H9 (cell line): ENCODE data around the gene TBL1X. TPM values are rescaled to one million over a fixed set of nuclear protein-coding genes. Genes with fewer than 3 reads are reported as not detected.

Experiments used
- DNase-seq: peaks from one replicate; pipeline ENCODE4 v3.0.0-alpha.2; 2017
- H2AFZ ChIP-seq: one replicate; pipeline ENCODE4 v1.6.1; 2013; ENCODE audit warnings: mild to moderate bottlenecking, low read length, control low read depth, moderate library complexity
- H2AK5ac ChIP-seq: 2 replicates; pipeline ENCODE4 v1.6.1; 2013; ENCODE audit warnings: low read length, control low read depth, mixed read lengths; ENCODE audit not compliant: insufficient read length
- H2BK120ac ChIP-seq: one replicate; pipeline ENCODE4 v1.6.1; 2013; ENCODE audit warnings: low read depth, mild to moderate bottlenecking, low read length, control low read depth, inconsistent platforms; ENCODE audit not compliant: poor library complexity, severe bottlenecking
- H2BK12ac ChIP-seq: 2 replicates; pipeline ENCODE4 v1.6.1; 2013; ENCODE audit warnings: low read length, control low read depth, mixed read lengths, low read depth; ENCODE audit not compliant: insufficient read length
- H2BK15ac ChIP-seq: 2 replicates; pipeline ENCODE4 v1.6.1; 2013; ENCODE audit warnings: low read depth, low read length, control low read depth
- H2BK20ac ChIP-seq: one replicate; pipeline ENCODE4 v1.6.1; 2013; ENCODE audit warnings: low read depth, mild to moderate bottlenecking, low read length, control low read depth, inconsistent platforms; ENCODE audit not compliant: poor library complexity, severe bottlenecking
- H2BK5ac ChIP-seq: 2 replicates; pipeline ENCODE4 v1.6.1; 2013; ENCODE audit warnings: low read length, control low read depth, mixed read lengths; ENCODE audit not compliant: insufficient read length
- H3K14ac ChIP-seq: 2 replicates; pipeline ENCODE4 v1.6.1; 2013; ENCODE audit warnings: low read length, control low read depth; ENCODE audit not compliant: insufficient read depth
- H3K18ac ChIP-seq: 2 replicates; pipeline ENCODE4 v1.6.1; 2013; ENCODE audit warnings: low read depth, mild to moderate bottlenecking, mixed read lengths, low read length, control low read depth; ENCODE audit not compliant: insufficient read length
- H3K23ac ChIP-seq: 2 replicates; pipeline ENCODE4 v1.6.1; 2013; ENCODE audit warnings: low read length, control low read depth, mixed read lengths, low read depth; ENCODE audit not compliant: insufficient read length
- H3K23me2 ChIP-seq: 2 replicates; pipeline ENCODE4 v1.6.1; 2013; ENCODE audit warnings: low read depth, mild to moderate bottlenecking, mixed read lengths, low read length, control low read depth; ENCODE audit not compliant: insufficient read length, poor library complexity, severe bottlenecking
- H3K27ac ChIP-seq: 2 replicates; pipeline ENCODE4 v1.5.1; 2013; ENCODE audit warnings: low read length, control low read depth, mixed read lengths, low read depth; ENCODE audit not compliant: insufficient read length
- H3K27me3 ChIP-seq: 2 replicates; pipeline ENCODE4 v1.6.1; 2013; ENCODE audit warnings: low read length, control low read depth, inconsistent platforms; ENCODE audit not compliant: insufficient read depth
- H3K4ac ChIP-seq: 2 replicates; pipeline ENCODE4 v1.6.1; 2013; ENCODE audit warnings: low read depth, mild to moderate bottlenecking, control low read depth, inconsistent platforms, low read length, moderate library complexity
- H3K4me1 ChIP-seq: 2 replicates; pipeline ENCODE4 v1.6.1; 2013; ENCODE audit warnings: low read length, control low read depth, inconsistent platforms; ENCODE audit not compliant: insufficient read depth
- H3K4me2 ChIP-seq: 2 replicates; pipeline ENCODE4 v1.6.1; 2013; ENCODE audit warnings: low read length, control low read depth, mixed read lengths; ENCODE audit not compliant: insufficient read length, insufficient read depth
- H3K56ac ChIP-seq: 2 replicates; pipeline ENCODE4 v1.6.1; 2013; ENCODE audit warnings: low read depth, mild to moderate bottlenecking, mixed read lengths, low read length, control low read depth; ENCODE audit not compliant: insufficient read length
- H3K79me1 ChIP-seq: 2 replicates; pipeline ENCODE4 v1.6.1; 2013; ENCODE audit warnings: low read depth, mild to moderate bottlenecking, moderate library complexity, low read length, control low read depth, inconsistent platforms; ENCODE audit not compliant: insufficient read depth, poor library complexity, severe bottlenecking
- H3K79me2 ChIP-seq: 2 replicates; pipeline ENCODE4 v1.6.1; 2013; ENCODE audit warnings: low read length, control low read depth, inconsistent platforms; ENCODE audit not compliant: insufficient read depth
- H3K9ac ChIP-seq: 2 replicates; pipeline ENCODE4 v1.6.1; 2013; ENCODE audit warnings: low read length, control low read depth, mixed read lengths; ENCODE audit not compliant: insufficient read length; ENCODE audit errors: extremely low read depth
- H3K9me3 ChIP-seq: one replicate; pipeline ENCODE4 v1.6.1; 2013; ENCODE audit warnings: low read depth, low read length, inconsistent platforms; ENCODE audit not compliant: control insufficient read depth
- H3T11ph ChIP-seq: one replicate; pipeline ENCODE4 v1.6.1; 2013; ENCODE audit warnings: mild to moderate bottlenecking, low read length, control low read depth, inconsistent platforms
- H4K20me1 ChIP-seq: one replicate; pipeline ENCODE4 v1.6.1; 2013; ENCODE audit not compliant: control insufficient read depth, insufficient read length, insufficient read depth
- H4K5ac ChIP-seq: 2 replicates; pipeline ENCODE4 v1.6.1; 2013; ENCODE audit warnings: low read depth, mild to moderate bottlenecking, mixed read lengths, low read length, control low read depth; ENCODE audit not compliant: insufficient read length
- H4K8ac ChIP-seq: replicated peaks from 2 replicates; pipeline ENCODE4 v1.6.1; 2013; ENCODE audit warnings: low read length, control low read depth, mixed read lengths, low read depth; ENCODE audit not compliant: insufficient read length
- H4K91ac ChIP-seq: 2 replicates; pipeline ENCODE4 v1.6.1; 2013; ENCODE audit warnings: low read depth, mild to moderate bottlenecking, moderate library complexity, mixed read lengths, low read length, control low read depth; ENCODE audit not compliant: insufficient read length
- H3K27ac Mint-ChIP-seq, 3 experiments: 2 replicates in 2 of 3; 3 replicates in 1 of 3; pipeline ENCODE4 v1.8.0; 2020 to 2021; ENCODE audit warnings: mixed read lengths in 3 of 3, mild to moderate bottlenecking in 1 of 3, moderate library complexity in 1 of 3
- H3K27me3 Mint-ChIP-seq: 2 replicates; pipeline ENCODE4 v1.8.0; 2021; ENCODE audit warnings: low read depth, mild to moderate bottlenecking, moderate library complexity, mixed read lengths
- H3K36me3 Mint-ChIP-seq, 3 experiments: 2 replicates in 2 of 3; 3 replicates in 1 of 3; pipeline ENCODE4 v1.8.0; 2020 to 2021; ENCODE audit warnings: low read depth in 3 of 3, mixed read lengths in 3 of 3; ENCODE audit not compliant: insufficient read depth in 1 of 3
- H3K4me1 Mint-ChIP-seq, 2 experiments: 2 replicates each; pipeline ENCODE4 v1.8.0; 2020; ENCODE audit warnings: mixed read lengths in 2 of 2
- H3K4me3 Mint-ChIP-seq, 2 experiments: 2 replicates in 1 of 2; 3 replicates in 1 of 2; pipeline ENCODE4 v1.8.0; 2020 to 2021; ENCODE audit warnings: mild to moderate bottlenecking in 2 of 2, mixed read lengths in 2 of 2, moderate library complexity in 1 of 2
- H3K9me3 Mint-ChIP-seq, 2 experiments: 2 replicates in 1 of 2; 3 replicates in 1 of 2; pipeline ENCODE4 v1.8.0; 2020; ENCODE audit warnings: mild to moderate bottlenecking in 2 of 2, mixed read lengths in 2 of 2, moderate library complexity in 1 of 2
- WGBS: extraction: QIAGEN DNeasy Blood & Tissue Kit; methylation state at CpG from one replicate; pipeline ENCODE4 v1.1.7; 2013; ENCODE audit warnings: missing lambda C conversion rate, low lambda C conversion rate, mixed read lengths; ENCODE audit not compliant: insufficient read length; ENCODE audit errors: extremely low coverage; 5-methylcytosine and 5-hydroxymethylcytosine counted together
- total RNA-seq: library from RNA; stranded (reverse); gene quantifications from 2 replicates; pipeline ENCODE4 v1.2.1, GENCODE V29; 2021
- TF ChIP-seq, protein P1 (sequence below): fragments of 200-600 bp; sonication (generic); conservative IDR thresholded peaks from 3 replicates; pipeline ENCODE4 v1.8.0; 2021; ENCODE audit warnings: antibody characterized with exemption, mild to moderate bottlenecking

TBL1X gene
- total RNA-seq, 1 experiment from 2014 or later = 24.1 TPM

DNA sequence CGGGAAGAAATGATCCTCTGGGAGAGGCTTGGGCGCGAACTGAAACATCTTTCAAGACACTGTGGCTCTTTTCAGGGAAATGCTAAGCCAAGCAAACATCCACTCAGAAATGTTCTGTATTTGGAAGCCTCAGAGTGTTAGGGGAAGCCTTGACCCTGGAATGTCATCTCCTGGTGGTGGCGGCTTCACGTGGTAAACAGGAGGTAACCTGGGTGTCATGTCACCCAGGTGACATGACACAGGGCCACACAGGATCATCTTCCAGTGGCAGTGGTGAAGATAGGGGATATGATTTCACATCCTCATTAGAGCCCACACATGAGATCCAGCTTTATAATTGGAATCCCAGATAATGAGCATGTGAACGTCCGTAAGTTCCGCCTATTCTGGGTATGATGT is 140.0 kb downstream of the TBL1X start:
- peaks cover 7 to 60% of the 10 kb centered on the region in 2 experiments; a peak in 4 of 5 replicates for H3K9me3 Mint-ChIP-seq

More for the DNA sequence above, 140.0 kb downstream of the TBL1X start:
- WGBS = no CpG with 5 or more reads among the region's 8 CpGs
- Histone ChIP-seq H3K4ac (no peak overlapping the region), H4K91ac (no peak overlapping the region), H3K27me3 (no peaks in the 10 kb centered on the region), H2BK12ac (no peak overlapping the region), H3K18ac (no peak overlapping the region), H2AK5ac (no peak overlapping the region), H2BK20ac (no peak overlapping the region), H3K56ac (no peak overlapping the region), H3K23ac (no peak overlapping the region), H3K79me1 (no peaks in the 10 kb centered on the region), H2BK120ac (no peak overlapping the region), H3K14ac (no peak overlapping the region), H3K9ac (no peak overlapping the region), H3K9me3 (no peaks in the 10 kb centered on the region), H3K27ac (no peak overlapping the region), H3K4me2 (no peak overlapping the region), H4K8ac (no peak overlapping the region), H3K23me2 (no peaks in the 10 kb centered on the region), H2BK5ac (no peak overlapping the region), H2AFZ (no peak overlapping the region), H2BK15ac (no peak overlapping the region), H4K5ac (no peak overlapping the region), H3K4me1 (no peaks in the 10 kb centered on the region), H4K20me1 (no peaks in the 10 kb centered on the region), H3T11ph (no peak overlapping the region), H3K79me2 (no peaks in the 10 kb centered on the region)
- peaks cover 3 to 16% of the 10 kb centered on the region in 2 experiments; a peak in 2 of 4 replicates for H3K4me1 Mint-ChIP-seq
- H3K27ac Mint-ChIP-seq = no peak overlapping the region
- peaks cover 5 to 15% (median 14%) of the 10 kb centered on the region in 3 experiments; a peak in 6 of 7 replicates for H3K36me3 Mint-ChIP-seq
- DNase-seq = no peak
- TF ChIP-seq, protein P1, sequence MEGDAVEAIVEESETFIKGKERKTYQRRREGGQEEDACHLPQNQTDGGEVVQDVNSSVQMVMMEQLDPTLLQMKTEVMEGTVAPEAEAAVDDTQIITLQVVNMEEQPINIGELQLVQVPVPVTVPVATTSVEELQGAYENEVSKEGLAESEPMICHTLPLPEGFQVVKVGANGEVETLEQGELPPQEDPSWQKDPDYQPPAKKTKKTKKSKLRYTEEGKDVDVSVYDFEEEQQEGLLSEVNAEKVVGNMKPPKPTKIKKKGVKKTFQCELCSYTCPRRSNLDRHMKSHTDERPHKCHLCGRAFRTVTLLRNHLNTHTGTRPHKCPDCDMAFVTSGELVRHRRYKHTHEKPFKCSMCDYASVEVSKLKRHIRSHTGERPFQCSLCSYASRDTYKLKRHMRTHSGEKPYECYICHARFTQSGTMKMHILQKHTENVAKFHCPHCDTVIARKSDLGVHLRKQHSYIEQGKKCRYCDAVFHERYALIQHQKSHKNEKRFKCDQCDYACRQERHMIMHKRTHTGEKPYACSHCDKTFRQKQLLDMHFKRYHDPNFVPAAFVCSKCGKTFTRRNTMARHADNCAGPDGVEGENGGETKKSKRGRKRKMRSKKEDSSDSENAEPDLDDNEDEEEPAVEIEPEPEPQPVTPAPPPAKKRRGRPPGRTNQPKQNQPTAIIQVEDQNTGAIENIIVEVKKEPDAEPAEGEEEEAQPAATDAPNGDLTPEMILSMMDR = no peak
- H3K4me3 Mint-ChIP-seq = no peak overlapping the region
- peaks cover 2% of the 10 kb centered on the region for H3K27me3 Mint-ChIP-seq
